Erythroblast (primary cell): ENCODE results near the gene CLMN.

Experiments used
- GATA1 ChIP-seq: IDR thresholded peaks from 2 replicates; pipeline ENCODE4 v1.6.1; 2011; ENCODE audit warnings: low read depth, mild to moderate bottlenecking, control low read depth, low read length, moderate library complexity
- POLR2A ChIP-seq: IDR thresholded peaks from 2 replicates; pipeline ENCODE4 v1.6.1; 2011; ENCODE audit warnings: mild to moderate bottlenecking, low read length

GRCh38 chr14:95317817-95318343 lies 1.8 kb downstream of the CLMN start:
- TF ChIP-seq POLR2A (no peak), GATA1 (no peak)
